Raji (cell line): ENCODE measurements around the gene BATF.

Experiments
- POLR2A ChIP-seq: IDR thresholded peaks from 2 replicates; pipeline ENCODE4 v1.6.1; 2011; ENCODE audit warnings: low read depth, low read length, control low read depth; ENCODE audit not compliant: insufficient read depth

The BATF gene

GRCh38 chr14:75519394-75519793 lies 2.9 kb upstream of the BATF start:
- no peak for TF ChIP-seq POLR2A

- TF ChIP-seq POLR2A, result no peak
Observed at GRCh38 chr14:75519826-75520728, 2.2 kb upstream of the BATF start.

GRCh38 chr14:75520852-75521251 lies 1.4 kb upstream of the BATF start:
- TF ChIP-seq POLR2A, result no peak

GRCh38 chr14:75521415-75522199 lies 662 bp upstream of the BATF start:
- no peak for TF ChIP-seq POLR2A

DNA sequence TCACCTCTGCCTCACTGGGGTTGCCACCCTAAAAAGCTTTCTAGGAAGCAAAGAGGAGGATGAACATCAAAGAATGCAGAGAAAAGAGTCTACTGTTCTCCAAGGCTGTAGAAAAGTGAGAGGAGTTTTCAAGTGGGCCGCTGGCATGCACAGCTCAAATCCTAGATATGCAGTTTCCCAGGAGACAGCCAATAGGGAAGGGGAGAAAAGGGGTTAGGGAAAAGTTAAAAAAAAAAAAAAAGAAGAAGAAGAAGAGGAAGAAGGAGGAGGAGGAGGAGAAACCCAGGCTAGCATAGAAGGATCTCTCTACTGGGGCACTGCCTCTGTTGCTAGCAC lies 682 bp downstream of the BATF start:
- no peak for TF ChIP-seq POLR2A

GRCh38 chr14:75523771-75524171 lies 1.5 kb downstream of the BATF start:
- TF ChIP-seq POLR2A, result no peak

DNA sequence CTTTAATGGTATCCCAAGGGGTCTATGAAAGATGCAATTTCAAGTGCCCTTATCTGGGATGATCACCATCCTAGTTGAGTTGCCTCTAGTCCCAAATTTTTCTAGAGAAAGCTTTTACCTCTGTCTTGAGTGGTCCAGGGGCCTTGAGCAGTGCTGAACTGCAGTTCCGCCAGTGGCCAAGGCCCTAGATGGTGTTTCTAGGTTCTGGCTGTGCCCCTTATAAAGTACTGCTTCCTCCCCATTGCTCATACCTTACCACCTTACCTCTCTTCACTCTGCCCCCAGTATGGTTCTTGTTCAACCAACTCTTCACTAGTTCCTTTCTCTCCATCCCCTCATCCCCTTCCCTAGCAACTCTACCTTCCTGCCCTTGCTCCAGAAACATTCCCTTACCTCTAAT lies 3.7 kb downstream of the BATF start:
- no peak for TF ChIP-seq POLR2A

DNA sequence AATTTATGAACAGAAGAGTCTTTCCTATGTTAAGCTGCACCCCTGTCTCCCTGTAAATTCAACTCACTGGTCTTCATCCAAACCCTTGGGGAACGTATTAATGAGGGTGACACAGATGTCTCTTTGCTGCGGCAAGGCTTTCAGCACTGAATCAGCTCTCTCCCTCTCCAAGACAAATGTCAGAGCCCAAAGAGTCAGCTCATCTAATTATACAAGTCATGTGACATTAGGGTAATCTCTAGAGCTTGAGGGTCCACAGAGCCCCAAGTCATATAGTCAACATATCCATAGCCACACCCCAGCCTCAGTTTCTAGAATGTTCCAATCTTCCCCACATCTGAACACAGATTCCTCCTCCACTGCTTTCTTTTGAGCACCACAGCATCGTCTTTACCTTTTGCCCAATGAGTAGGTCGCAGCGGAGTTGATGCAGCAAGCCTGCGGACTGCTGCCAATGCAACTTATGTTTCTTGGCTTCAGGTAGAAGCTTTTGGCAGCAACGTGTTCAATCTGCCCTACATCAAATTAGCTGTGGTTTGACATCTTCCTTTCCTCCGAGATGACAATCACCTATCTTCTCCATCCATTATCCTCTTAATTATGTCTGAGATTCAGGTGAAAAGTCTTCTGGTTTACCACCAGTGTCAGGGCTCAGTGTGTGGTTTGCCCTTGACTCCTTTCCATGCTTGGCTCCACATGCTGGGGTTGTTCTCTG lies 5.3 kb downstream of the BATF start:
- TF ChIP-seq POLR2A, result no peak

- no peak for TF ChIP-seq POLR2A
Observed at GRCh38 chr14:75531256-75531655, 9.0 kb downstream of the BATF start.

- TF ChIP-seq POLR2A, result no peak
Observed at GRCh38 chr14:75531660-75532317, 9.5 kb downstream of the BATF start.

DNA sequence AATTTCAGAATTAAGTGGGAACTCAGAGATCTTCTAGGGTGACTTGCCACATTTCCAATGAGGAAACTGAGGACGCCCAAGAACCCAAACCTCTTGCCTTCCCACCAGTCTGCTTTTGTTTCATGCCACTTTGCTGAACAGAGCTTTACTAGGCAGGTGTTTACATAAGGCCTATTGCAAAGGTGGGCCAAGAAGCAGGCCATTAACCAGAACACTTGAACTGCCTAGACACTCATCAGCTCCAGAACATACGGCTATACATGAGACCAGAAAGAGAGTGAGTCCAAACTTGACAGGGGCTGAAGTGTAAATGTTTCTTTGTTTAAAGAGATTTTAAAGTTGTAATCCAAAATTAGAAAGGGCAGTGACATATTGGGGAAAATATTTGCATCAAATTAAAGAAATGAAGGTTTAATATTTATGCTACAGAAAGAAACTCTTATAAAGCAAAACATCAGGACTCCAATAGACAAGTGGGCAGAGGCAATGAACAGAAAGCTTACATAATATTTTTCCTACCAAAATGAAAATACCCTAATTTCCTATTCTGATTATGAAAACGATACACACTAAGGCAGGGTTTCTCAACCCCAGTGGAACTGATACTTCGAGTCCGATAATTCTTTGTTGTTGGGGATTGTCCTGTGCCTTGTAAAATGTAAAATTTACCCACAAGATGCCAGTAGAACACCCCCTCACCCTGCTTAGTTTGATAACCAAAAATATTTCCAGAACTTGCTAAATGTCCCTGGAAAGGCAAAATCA lies 11.7 kb downstream of the BATF start:
- no peak for TF ChIP-seq POLR2A

- TF ChIP-seq POLR2A, result no peak
Observed at GRCh38 chr14:75535164-75535898, 13.1 kb downstream of the BATF start.

DNA sequence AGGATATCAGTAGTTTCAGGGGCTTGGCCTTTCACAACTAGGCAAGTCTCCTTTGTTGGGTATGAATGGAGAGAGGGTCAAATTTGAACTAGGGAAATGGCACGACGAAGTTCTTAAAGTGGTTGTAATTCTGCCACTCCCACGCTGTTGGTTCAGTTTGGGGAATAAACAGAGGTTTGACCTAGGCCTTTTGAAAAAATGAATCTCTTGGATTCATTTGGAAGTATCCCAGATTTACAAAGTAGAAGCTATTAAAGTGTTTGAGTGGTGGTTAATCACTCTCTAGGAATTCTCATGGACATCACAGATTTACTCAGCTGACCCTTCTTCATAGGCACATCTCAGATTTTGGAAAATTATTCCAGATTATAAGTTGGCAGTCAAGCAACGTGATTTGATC lies 14.8 kb downstream of the BATF start:
- TF ChIP-seq POLR2A, result no peak

DNA sequence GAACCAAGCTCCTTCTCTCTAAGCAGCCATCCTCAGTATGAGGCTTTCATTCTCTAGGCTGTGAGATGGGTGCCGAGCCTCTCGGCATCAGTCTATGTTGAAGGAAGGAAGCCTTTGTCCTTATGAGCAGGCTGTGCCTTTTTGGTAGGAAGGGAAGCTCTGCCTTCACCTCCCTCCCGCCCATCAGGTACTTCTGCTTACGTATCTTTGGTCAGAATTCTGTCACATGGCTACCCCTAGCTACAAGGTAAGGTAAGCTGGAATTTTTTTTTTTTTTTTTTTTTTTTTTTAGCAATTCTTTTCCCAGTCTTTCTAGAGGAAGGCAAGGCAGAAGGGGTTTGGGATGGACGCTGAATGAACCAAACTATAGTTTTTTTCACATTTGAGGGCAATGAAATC lies 16.9 kb downstream of the BATF start:
- no peak for TF ChIP-seq POLR2A
